A673 (cell line): ENCODE results near the gene RAB28. TPM values are rescaled to one million over a fixed set of nuclear protein-coding genes. Genes with fewer than 3 reads are reported as not detected.

ENCODE experiments used
- BruUV-seq: library from RNA; stranded (reverse); fragments of 400-500 nt; replicated peaks from 2 replicates; lab custom pipeline; 2021; lab: Mats Ljungman, UMichigan
- CTCF ChIA-PET: fragments of 300-600 bp; sonication (Branson Sonifier 250); formaldehyde crosslinking; loops from one replicate; lab custom pipeline; 2022; ENCODE audit warnings: antibody characterized with exemption; lab: Charles Lee
- POLR2A ChIA-PET: fragments of 300-600 bp; sonication (Branson Sonifier 250); formaldehyde crosslinking; loops from one replicate; lab custom pipeline; 2022; ENCODE audit warnings: antibody characterized with exemption; ENCODE audit not compliant: low non-redundant PET; lab: Charles Lee
- DNase-seq: peaks from one replicate; pipeline ENCODE4 v3.0.0-alpha.2; 2015; ENCODE audit warnings: low spot score
- H3K27ac ChIP-seq: fragments of 200-600 bp; sonication (generic); 2 replicates; pipeline ENCODE4 v1.5.1; 2016; ENCODE audit warnings: mixed run types, low read depth, mild to moderate bottlenecking, mixed read lengths, antibody characterized with exemption, low read length; ENCODE audit not compliant: poor library complexity, severe bottlenecking
- H3K27me3 ChIP-seq: fragments of 200-600 bp; sonication (generic); replicated peaks from 2 replicates; pipeline ENCODE4 v1.6.1; 2017; ENCODE audit warnings: mixed run types, low read depth, mild to moderate bottlenecking, mixed read lengths, antibody characterized with exemption, low read length; ENCODE audit not compliant: insufficient read depth, poor library complexity
- H3K36me3 ChIP-seq: fragments of 200-600 bp; sonication (generic); 2 replicates; pipeline ENCODE4 v1.6.1; 2016; ENCODE audit warnings: mixed run types, mild to moderate bottlenecking, mixed read lengths, antibody characterized with exemption, low read length; ENCODE audit not compliant: insufficient read depth, poor library complexity, severe bottlenecking
- H3K4me1 ChIP-seq: fragments of 200-600 bp; sonication (generic); 2 replicates; pipeline ENCODE4 v1.6.1; 2017; ENCODE audit warnings: mixed run types, mild to moderate bottlenecking, mixed read lengths, antibody characterized with exemption, low read length; ENCODE audit not compliant: insufficient read depth, poor library complexity, severe bottlenecking
- H3K4me3 ChIP-seq: fragments of 200-600 bp; sonication (generic); 2 replicates; pipeline ENCODE4 v1.5.1; 2016; ENCODE audit warnings: low read depth, mixed run types, mild to moderate bottlenecking, mixed read lengths, low read length; ENCODE audit not compliant: poor library complexity, severe bottlenecking
- H3K9me3 ChIP-seq: fragments of 200-600 bp; sonication (generic); 2 replicates; pipeline ENCODE4 v1.6.1; 2016; ENCODE audit warnings: mixed run types, low read depth, mild to moderate bottlenecking, mixed read lengths, antibody characterized with exemption, low read length; ENCODE audit not compliant: poor library complexity, severe bottlenecking
- CTCF ChIP-seq: fragments of 300-800, 200-600 bp; sonication (generic); conservative IDR thresholded peaks from 2 replicates; pipeline ENCODE4 v1.5.1; 2017; ENCODE audit warnings: low read depth, mild to moderate bottlenecking, antibody characterized with exemption, low read length, moderate library complexity, mixed read lengths
- EZH2 ChIP-seq: fragments of 200-600 bp; sonication (generic); IDR thresholded peaks from 2 replicates; pipeline ENCODE4 v1.6.1; 2017; ENCODE audit warnings: borderline replicate concordance, low read depth, mild to moderate bottlenecking, mixed read lengths, antibody characterized with exemption, low read length; ENCODE audit not compliant: poor library complexity, severe bottlenecking
- intact Hi-C: fragments of 100-400 bp; cut with micrococcal nuclease; formaldehyde crosslinking; loops from one replicate; pipeline ENCODE4 v1.10.0; 2022; ENCODE audit not compliant: unreplicated experiment
- total RNA-seq: library from RNA; stranded (reverse); gene quantifications from 2 replicates; pipeline ENCODE4 v1.2.3, GENCODE V29; 2021

RAB28 gene
- total RNA-seq, 1 experiment from 2014 or later = 22.6 TPM

DNA sequence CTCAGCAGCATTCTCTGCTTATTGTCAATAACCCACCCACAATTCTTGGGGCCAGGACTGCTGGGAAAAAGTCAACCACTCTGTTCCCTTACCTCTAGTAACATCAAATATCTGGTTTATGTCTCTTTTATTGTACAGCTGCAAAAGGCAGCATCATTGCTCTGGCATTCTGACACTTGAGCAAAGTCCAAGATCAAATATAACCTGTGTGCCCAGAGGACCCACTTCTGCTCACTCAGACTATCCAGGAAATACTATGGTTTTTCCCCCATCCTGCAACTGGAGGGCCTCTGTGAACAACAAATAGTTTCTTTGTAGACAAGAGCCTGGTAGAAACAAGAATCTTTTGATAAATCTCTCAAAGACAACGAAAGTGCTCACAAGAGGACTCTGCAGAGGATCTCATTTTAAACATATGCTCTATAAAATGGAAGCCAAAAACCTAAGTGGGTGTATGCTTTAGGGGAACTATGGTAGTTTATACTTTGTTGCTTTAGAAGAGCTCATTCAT, 154.7 kb downstream of the RAB28 start:
- Histone ChIP-seq H3K27me3 (no peaks in the 10 kb centered on the region), H3K36me3 (no peaks in the 10 kb centered on the region), H3K4me3 (no peak overlapping the region), H3K4me1 (peaks cover 3% of the 10 kb centered on the region), H3K9me3 (no peaks in the 10 kb centered on the region), H3K27ac (no peak overlapping the region)
- no peak for DNase-seq
- CTCF ChIA-PET = no interaction called here
- BruUV-seq = no TSS peak
- TF ChIP-seq CTCF = no peak
- no peak for TF ChIP-seq EZH2
- intact Hi-C loops = no loop called here
- POLR2A ChIA-PET = no interaction called here

GRCh38 chr4:13328591-13328990, 155.5 kb downstream of the RAB28 start:
- Histone ChIP-seq H3K4me3 (no peak overlapping the region), H3K36me3 (no peaks in the 10 kb centered on the region), H3K4me1 (peaks cover 3% of the 10 kb centered on the region), H3K27me3 (no peaks in the 10 kb centered on the region), H3K27ac (no peak overlapping the region), H3K9me3 (no peaks in the 10 kb centered on the region)
- intact Hi-C loops = no loop called here
- CTCF ChIA-PET = no interaction called here
- DNase-seq = no peak
- no TSS peak for BruUV-seq
- TF ChIP-seq CTCF (no peak), EZH2 (no peak)
- POLR2A ChIA-PET = no interaction called here

- intact Hi-C loops = no loop called here
- DNase-seq = no peak
- ChIA-PET POLR2A (no interaction called here), CTCF (no interaction called here)
- Histone ChIP-seq H3K27me3 (no peaks in the 10 kb centered on the region), H3K27ac (no peak overlapping the region), H3K4me3 (no peak overlapping the region), H3K9me3 (no peaks in the 10 kb centered on the region), H3K36me3 (no peaks in the 10 kb centered on the region), H3K4me1 (peaks cover 3% of the 10 kb centered on the region)
- TF ChIP-seq EZH2 (no peak), CTCF (no peak)
- no TSS peak for BruUV-seq
These were observed 156.1 kb downstream of the RAB28 start for GRCh38 chr4:13327991-13328390.
